Panc1 (cell line): ENCODE measurements around the gene NCS1. TPM values are rescaled to one million over a fixed set of nuclear protein-coding genes. Genes with fewer than 3 reads are reported as not detected.
A peak's percentile ranks its signal among the peaks of the same experiment; 100 is the strongest.

ENCODE experiments used
- ATAC-seq: fragments of 200-7000 bp; cut with Tn5 transposase; 2 replicates; pipeline ENCODE4 v1.9.1; 2020; ENCODE audit warnings: mild to moderate bottlenecking, moderate library complexity
- BruUV-seq: library from RNA; stranded (reverse); fragments of 400-500 nt; replicated peaks from 2 replicates; lab custom pipeline; 2021; lab: Mats Ljungman, UMichigan
- CTCF ChIA-PET: fragments of 300-600 bp; sonication (Branson Sonifier 250); formaldehyde crosslinking; loops from one replicate; lab custom pipeline; 2022; ENCODE audit warnings: antibody characterized with exemption; lab: Charles Lee
- POLR2A ChIA-PET: fragments of 300-600 bp; sonication (Branson Sonifier 250); formaldehyde crosslinking; loops from one replicate; lab custom pipeline; 2022; ENCODE audit warnings: antibody characterized with exemption; lab: Charles Lee
- DNase-seq: peaks from one replicate; pipeline ENCODE4 v3.0.0-alpha.2; 2010; ENCODE audit warnings: low read depth, low spot score
- H3K27ac ChIP-seq: 2 replicates; pipeline ENCODE4 v1.5.1; 2011; ENCODE audit warnings: mild to moderate bottlenecking, low read length, inconsistent platforms
- H3K27me3 ChIP-seq: fragments of 200-500 bp; sonication (Bioruptor generic); 2 replicates; pipeline ENCODE4 v1.6.0; 2014; ENCODE audit warnings: low read length, inconsistent platforms; ENCODE audit not compliant: control insufficient read depth, insufficient read depth
- H3K36me3 ChIP-seq: fragments of 200-500 bp; sonication (Bioruptor generic); 2 replicates; pipeline ENCODE4 v1.5.1; 2014; ENCODE audit warnings: inconsistent platforms, mild to moderate bottlenecking, low read length, moderate library complexity; ENCODE audit not compliant: control insufficient read depth, insufficient read depth
- H3K4me1 ChIP-seq: 2 replicates; pipeline ENCODE4 v1.5.1; 2011; ENCODE audit warnings: inconsistent platforms, mild to moderate bottlenecking, low read length, moderate library complexity; ENCODE audit not compliant: control insufficient read depth, insufficient read depth
- H3K4me3 ChIP-seq, 2 experiments: 2 replicates each; pipeline ENCODE4 v1.5.1; 2011 to 2012; ENCODE audit warnings: low read depth in 2 of 2, low read length in 2 of 2, mild to moderate bottlenecking in 2 of 2, inconsistent platforms in 1 of 2, moderate library complexity in 1 of 2
- H3K9me3 ChIP-seq: fragments of 200-500 bp; sonication (Bioruptor generic); 2 replicates; pipeline ENCODE4 v1.5.1; 2014; ENCODE audit warnings: low read depth, mild to moderate bottlenecking, inconsistent platforms, low read length, moderate library complexity; ENCODE audit not compliant: control insufficient read depth, insufficient read depth
- CTCF ChIP-seq: fragments of 450-650 bp; IDR thresholded peaks from 2 replicates; pipeline ENCODE4 v1.5.1; 2017; ENCODE audit warnings: mild to moderate bottlenecking
- POLR2AphosphoS5 ChIP-seq: IDR thresholded peaks from 2 replicates; pipeline ENCODE4 v1.6.1; 2012; ENCODE audit warnings: mild to moderate bottlenecking, low read depth, low read length, moderate library complexity
- REST ChIP-seq, 2 experiments: IDR thresholded peaks; 2 replicates each; pipeline ENCODE4 v1.6.1; 2011 to 2012; ENCODE audit warnings: low read depth in 2 of 2, control low read depth in 1 of 2, low read length in 1 of 2, mild to moderate bottlenecking in 1 of 2, moderate library complexity in 1 of 2; ENCODE audit not compliant: insufficient read depth in 1 of 2
- SIN3A ChIP-seq: IDR thresholded peaks from 2 replicates; pipeline ENCODE4 v1.6.1; 2012; ENCODE audit warnings: low read depth, mild to moderate bottlenecking, low read length, moderate library complexity, borderline replicate concordance; ENCODE audit not compliant: insufficient read depth
- TCF7L2 ChIP-seq: IDR thresholded peaks from 2 replicates; pipeline ENCODE4 v1.6.1; 2011; ENCODE audit warnings: mild to moderate bottlenecking, low read depth, low read length, inconsistent platforms
- in situ Hi-C: cut with HindIII; loops from 2 replicates; pipeline ENCODE4 v1.10.0; 2016; ENCODE audit warnings: low sequenced_read_pairs, low pct_unique_long_range_greater_than_20kb
- intact Hi-C: fragments of 100-400 bp; cut with micrococcal nuclease; formaldehyde crosslinking; loops from one replicate; pipeline ENCODE4 v1.10.0; 2022; ENCODE audit not compliant: unreplicated experiment
- total RNA-seq: library from RNA; stranded (reverse); gene quantifications from one replicate; pipeline ENCODE4 v1.2.1, GENCODE V29; 2021; ENCODE audit not compliant: unreplicated experiment

NCS1 gene
- total RNA-seq, 1 experiment from 2014 or later, result 31.6 TPM

GRCh38 chr9:130173666-130173983 lies 1.4 kb downstream of the NCS1 start:
- DNase-seq, result no peak

GRCh38 chr9:130174025-130174424 lies 1.8 kb downstream of the NCS1 start:
- ChIA-PET CTCF (interaction anchor here (0.6 kb wide), 1 partner anchor 45 kb away, joined by 4 read pairs; no protein-coding TSS in a partner anchor), POLR2A (no interaction called here)
- TF ChIP-seq CTCF (no peak), POLR2AphosphoS5 (no peak), SIN3A (no peak), TCF7L2 (no peak), REST (IDR thresholded peaks at IDR 0.05; ENCODE audit: insufficient read depth in 1 of 2, low read depth in 2 of 2, low read length in 1 of 2) (no peak)
- Histone ChIP-seq H3K27ac (no peak overlapping the region), H3K27me3 (no peaks in the 10 kb centered on the region), H3K9me3 (no peaks in the 10 kb centered on the region), H3K4me3 (peak overlapping the region in 1 of 2 experiments; percentile 50; a peak in 2 of 4 replicates), H3K36me3 (no peaks in the 10 kb centered on the region; the same call in 1 of the 2 replicates), H3K4me1 (no peaks in the 10 kb centered on the region; the same call in 1 of the 2 replicates)
- in situ Hi-C loops (no loop called here), intact Hi-C loops (no loop called here)
- ATAC-seq (no peak), DNase-seq (no peak)
- no TSS peak for BruUV-seq

More at GRCh38 chr9:130173666-130173983, 1.4 kb downstream of the NCS1 start:
- Histone ChIP-seq H3K4me1 (no peaks in the 10 kb centered on the region; the same call in 1 of the 2 replicates), H3K27ac (no peak overlapping the region), H3K27me3 (no peaks in the 10 kb centered on the region), H3K9me3 (no peaks in the 10 kb centered on the region), H3K36me3 (no peaks in the 10 kb centered on the region; the same call in 1 of the 2 replicates), H3K4me3 (peak overlapping the region; percentile 45 to 50)
- intact Hi-C loops (no loop called here), in situ Hi-C loops (no loop called here)
- no peak for ATAC-seq
- TF ChIP-seq POLR2AphosphoS5 (no peak), CTCF (no peak), TCF7L2 (no peak), SIN3A (no peak), REST (IDR thresholded peaks at IDR 0.05; ENCODE audit: insufficient read depth in 1 of 2, low read depth in 2 of 2, low read length in 1 of 2) (no peak)
- no TSS peak for BruUV-seq
- POLR2A ChIA-PET, result no interaction called here
- CTCF ChIA-PET, result interaction anchor here (0.6 kb wide), 1 partner anchor 63 kb away, joined by 7 read pairs; no protein-coding TSS in a partner anchor
